GM08714 (cell line): ENCODE measurements around the gene SUSD1.

Experiments used
- H3K4me3 ChIP-seq: fragments of 200-500 bp; sonication (Bioruptor generic); 2 replicates; pipeline ENCODE4 v1.5.1; 2014; ENCODE audit warnings: mild to moderate bottlenecking, low read length, inconsistent platforms
- ZNF274 ChIP-seq: IDR thresholded peaks from 2 replicates; pipeline ENCODE4 v1.6.1; 2012; ENCODE audit warnings: mild to moderate bottlenecking, low read depth, low read length

The SUSD1 gene

DNA sequence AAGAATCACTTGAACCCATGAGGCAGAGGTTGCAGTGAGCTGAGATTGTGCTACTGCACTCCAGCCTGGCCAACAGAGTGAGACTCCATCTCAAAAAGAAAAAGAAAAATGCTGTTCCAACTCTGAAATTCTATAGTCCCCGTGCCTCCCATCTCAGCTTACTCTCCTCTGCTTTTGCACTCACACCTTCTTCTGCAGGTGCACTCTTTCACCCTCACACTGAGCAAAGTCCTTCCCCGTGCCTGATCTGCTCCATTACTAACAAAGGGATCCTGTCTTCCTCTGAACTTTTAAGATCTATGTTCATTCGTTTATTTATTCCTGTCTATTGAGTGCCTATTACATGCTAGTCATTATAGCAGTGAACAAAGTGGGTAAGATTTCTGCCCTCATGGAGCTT lies 47.8 kb downstream of the SUSD1 start:
- no peak overlapping the region for H3K4me3 ChIP-seq
- no peak for TF ChIP-seq ZNF274

DNA sequence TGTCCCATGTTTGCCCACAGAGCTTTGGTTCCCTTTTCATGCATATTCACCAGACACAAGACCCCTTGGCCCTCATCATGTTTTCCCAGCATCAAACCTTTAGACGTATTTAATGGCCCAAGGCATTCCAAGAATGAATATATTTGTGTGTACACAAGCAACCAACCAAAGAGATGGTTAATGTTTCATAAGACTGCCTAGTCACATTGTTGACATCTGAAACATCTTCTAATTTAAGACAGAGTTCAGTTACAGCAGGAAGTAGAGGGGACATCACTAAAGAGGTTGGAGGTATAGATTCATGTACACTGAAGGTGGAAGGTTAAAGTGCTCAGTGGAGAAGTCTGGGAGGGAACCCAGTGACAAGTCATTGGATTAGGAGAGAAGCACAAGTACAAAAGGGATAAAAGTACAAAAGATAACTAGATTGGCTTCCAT lies 49.1 kb downstream of the SUSD1 start:
- H3K4me3 ChIP-seq = peak overlapping the region; percentile 26; the same call in 1 of the 2 replicates
- no peak for TF ChIP-seq ZNF274

DNA sequence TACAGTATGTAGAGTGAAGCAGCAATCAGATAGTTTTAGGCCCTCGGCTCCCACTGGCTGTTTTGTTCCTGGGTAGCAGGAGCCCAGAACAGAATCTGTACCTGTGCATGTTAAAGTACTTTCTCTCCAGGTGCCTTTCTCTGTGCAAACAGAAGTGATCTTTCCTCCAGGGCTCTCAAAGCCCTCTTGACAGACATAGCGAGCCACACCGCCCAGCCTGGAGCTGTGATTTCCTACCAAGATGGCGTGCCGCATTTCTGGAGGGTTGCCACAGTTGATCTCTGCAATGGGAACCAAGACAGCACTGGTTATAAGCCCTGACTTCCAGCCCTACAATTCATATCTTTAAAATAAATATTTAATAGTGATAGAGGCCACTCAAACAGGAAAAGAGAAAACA lies 50.9 kb downstream of the SUSD1 start:
- TF ChIP-seq ZNF274 = no peak
- H3K4me3 ChIP-seq = no peak overlapping the region

DNA sequence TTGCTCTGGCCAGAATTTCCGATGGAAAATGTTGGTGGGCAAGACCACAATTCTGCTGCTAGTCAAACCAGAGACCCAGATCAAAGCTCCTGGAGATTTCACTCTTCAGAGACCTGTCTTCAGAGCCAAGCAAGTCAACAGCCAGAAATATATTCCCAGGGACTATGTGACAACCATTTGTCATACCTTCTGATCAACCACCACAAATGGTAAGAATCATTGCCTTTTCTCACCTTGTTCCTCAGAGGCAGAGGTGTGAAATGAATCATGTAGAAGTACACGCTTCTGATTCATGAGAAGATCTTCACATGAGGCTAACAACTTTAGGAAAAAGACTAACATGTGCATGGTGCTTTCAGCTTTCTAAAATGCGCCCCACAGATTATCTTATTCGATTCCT lies 53.5 kb downstream of the SUSD1 start:
- no peak overlapping the region for H3K4me3 ChIP-seq

DNA sequence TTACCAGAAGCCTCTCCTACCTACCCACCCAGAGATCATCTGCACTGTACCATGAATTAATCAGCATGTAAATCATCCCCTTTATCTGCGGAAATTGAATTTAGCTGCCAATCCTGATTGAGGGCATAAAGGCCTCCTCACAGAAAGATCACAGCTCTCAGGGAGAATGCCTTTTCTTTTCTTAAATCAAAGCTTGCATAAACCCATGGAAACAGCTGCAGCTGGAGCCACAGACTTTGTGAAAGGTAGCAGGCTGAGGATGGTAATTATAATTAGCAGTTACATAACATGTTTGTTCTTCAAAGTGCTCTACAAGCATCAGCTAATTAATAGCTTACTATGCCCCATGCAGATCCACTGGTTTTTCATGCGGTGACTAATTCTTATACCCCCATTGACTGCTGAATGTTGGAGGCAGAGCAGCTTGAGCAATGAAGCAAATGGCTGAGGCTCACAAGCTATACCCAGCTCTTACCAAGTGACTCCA lies 54.6 kb downstream of the SUSD1 start:
- no peak for TF ChIP-seq ZNF274
- no peak overlapping the region for H3K4me3 ChIP-seq

More for the DNA sequence above, 53.5 kb downstream of the SUSD1 start:
- TF ChIP-seq ZNF274 = no peak

DNA sequence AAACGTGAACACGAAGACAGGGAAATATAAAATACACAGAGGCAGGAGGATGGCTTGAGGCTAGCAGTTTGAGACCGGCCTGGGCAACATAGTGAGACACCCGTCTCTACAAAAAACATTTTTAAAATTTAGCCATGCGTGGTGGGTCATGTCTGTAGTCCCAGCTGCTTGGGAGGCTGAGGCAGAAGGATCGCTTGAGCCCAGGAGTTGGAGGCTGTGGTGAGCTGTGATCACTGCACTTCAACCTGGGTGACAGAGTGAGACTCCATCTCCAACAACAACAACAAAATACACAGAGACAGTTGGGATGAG lies 55.1 kb downstream of the SUSD1 start:
- H3K4me3 ChIP-seq = no peak overlapping the region
- no peak for TF ChIP-seq ZNF274

DNA sequence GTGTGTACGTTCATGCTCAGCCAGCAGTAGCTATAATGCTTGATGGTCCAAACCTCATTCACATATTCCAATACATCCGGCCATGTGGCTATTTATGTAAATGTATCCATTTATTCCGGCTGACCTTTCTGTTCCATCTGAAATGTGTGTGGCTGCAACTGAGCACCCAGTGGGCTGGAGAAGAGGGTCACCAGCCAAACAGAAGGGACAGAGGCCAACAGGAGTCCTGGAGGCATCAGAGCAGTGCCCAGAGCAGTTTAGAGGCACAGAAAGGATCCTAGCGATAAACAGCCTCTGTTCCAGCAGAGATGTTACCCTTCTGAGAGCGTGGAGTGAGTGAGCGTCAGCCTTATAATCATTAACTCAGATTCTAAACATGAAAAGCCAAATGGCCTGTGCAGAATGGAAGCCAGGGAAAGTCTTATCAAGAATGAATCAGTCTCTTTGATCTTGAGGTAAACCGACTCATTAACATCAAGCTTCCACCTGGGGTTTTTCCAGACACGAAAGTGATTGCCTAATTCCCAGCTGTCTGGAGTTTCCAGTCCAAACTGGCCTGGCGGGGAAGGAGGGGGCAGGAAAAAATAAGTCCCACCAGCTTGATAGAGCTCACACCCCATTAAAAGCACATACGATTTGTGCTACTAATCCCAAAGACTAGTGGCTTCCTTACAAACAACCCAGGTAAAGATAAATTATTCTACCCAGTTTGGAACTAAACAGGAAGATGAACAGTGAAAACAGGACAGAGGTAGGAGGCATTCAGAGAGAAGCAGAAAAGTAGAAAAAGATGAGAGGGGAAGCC lies 55.7 kb downstream of the SUSD1 start:
- H3K4me3 ChIP-seq = no peak overlapping the region
- no peak for TF ChIP-seq ZNF274

DNA sequence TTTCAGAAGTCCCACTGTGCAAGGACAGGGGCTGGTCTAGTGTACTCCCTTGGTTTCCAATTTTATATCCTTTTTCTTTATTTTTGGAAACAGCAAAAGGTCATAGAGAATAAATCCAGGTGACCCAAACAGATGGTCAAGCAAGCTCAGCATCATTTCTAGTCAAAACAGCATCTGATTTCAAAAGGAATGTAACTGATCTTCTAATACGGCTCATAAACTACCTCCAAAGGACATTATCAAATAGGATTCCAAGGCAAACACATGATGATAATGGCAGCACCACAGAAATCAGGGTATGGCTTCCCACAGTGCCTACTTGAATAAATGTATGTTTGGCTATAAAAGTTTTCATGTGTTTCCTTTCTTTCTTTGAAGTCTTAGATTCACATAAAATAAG lies 57.1 kb downstream of the SUSD1 start:
- no peak overlapping the region for H3K4me3 ChIP-seq

DNA sequence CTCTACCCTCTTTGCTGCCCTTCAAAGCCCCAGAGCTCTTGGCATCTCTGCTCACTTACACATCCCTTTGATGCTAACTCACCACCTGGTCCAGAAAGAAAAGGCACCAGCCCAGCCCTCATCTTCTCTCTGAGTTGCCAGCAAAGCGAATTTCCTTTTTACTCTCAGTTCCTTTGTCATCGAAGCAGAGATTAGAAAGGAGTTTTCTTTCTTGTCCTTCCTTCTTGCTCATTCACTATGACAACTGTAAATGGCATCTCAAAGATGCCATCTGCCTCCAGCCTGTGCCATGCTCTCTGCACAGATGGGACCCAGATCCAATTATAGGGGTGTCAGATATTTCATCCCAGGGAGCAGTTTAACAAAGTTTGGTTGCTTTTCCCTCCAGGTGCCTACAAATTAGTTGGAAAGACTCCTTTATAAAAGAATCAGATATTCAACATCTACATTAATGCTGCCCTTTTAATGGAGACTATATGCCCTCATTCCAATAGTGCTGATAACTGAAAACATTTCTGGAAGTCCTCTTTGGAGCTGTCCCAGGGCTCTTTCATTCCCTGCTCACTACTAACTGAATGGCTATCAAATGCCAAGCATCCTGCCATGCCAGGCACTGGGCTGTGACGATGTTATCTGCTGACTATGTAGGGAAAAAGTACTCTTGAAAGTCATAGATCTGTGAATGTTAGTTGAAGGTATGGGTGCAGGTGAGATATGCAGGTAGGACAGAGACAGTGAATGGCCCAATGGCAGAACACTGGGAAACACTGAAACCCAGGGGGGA lies 58.9 kb downstream of the SUSD1 start:
- H3K4me3 ChIP-seq = no peak overlapping the region
- no peak for TF ChIP-seq ZNF274

More for the DNA sequence above, 57.1 kb downstream of the SUSD1 start:
- TF ChIP-seq ZNF274 = no peak

DNA sequence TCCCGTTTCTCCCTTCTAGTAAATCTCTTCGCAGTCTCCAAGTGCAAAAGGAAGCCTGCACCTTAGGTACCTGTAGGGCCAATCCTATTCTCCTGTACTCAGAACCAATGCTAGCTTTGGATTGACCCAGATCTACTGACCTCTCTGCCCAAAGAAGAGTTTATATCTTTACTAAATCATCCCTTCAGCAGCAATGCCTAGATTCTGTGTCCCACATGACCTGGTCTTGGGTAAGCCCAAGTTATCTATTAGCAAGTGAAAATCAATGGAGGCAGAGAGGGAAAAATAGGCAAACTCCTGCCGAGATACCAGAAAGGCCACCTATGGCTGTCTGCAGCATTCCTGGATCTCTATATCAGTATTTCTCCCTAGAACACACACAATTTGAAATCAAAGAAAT lies 60.0 kb downstream of the SUSD1 start:
- no peak overlapping the region for H3K4me3 ChIP-seq
- no peak for TF ChIP-seq ZNF274

DNA sequence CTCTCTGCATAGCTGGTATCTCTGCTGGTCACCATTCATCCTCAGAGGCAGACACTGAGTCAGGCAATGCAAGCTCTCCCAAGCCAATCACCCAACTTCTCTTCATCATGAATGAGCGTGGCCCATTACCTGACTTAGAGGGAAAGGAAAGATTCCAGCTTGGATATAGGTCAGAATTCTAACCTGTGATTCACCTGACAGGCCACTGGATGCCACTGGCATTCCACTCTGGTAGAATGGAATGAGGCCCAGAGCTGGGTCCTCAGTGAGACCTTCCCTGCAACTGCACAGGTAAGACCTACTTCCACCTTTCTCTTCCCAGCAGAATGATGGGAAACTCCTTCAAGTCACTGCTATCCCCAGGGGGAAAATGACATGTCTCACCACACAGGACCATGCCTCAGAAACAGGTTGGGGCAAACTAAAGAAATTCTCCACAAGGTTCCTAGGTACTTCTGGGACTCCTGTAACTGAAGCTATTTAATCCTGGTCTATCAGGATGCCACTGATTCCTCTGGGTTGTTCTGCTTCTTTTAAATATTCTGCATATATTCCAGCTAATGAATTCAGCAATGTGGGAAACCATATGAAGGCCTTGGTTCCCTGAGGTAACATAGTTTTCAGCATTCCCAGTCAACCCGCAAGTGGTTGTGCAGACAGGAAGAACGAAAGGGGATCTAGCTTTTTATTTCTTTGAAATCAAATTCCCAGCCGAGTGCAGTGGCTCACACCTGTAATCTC lies 62.0 kb downstream of the SUSD1 start:
- no peak overlapping the region for H3K4me3 ChIP-seq
- TF ChIP-seq ZNF274 = no peak

DNA sequence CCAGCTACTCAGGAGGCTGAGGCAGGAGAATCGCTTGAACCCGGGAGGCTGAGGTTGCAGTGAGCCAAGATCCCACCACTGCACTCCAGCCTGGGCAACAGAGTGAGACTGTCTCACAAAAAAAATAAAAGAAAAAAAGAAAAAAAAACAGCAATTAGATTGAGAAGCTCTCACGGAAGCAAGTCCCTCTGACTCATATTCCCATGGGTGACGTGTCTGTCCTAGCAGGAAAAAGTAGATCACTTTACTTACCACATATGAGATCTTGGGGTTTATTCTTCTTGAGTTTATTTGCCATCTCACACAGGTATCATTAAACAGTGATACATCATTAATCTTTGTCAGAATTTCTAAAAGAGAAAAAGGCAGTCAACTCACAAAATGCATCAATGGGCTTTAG lies 62.6 kb downstream of the SUSD1 start:
- no peak overlapping the region for H3K4me3 ChIP-seq
- no peak for TF ChIP-seq ZNF274

DNA sequence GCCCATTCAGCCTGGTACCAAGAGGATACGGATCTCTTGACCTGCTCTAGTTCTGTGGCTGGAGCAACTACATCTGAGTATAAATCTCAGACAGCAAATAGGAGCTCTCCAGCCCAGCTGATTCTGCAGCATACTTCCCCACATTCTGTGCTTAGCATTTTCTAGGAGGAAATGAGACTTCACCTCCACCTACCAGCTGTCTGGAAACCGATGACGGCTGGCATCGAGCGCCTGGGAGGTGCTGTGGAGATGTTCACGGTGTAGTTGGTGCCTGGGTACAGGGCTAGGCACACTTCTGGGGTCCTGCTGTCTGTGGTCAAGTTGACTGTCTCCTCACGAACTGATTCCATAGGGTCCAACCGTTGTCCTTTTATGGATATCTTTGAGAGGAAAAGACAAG lies 63.6 kb downstream of the SUSD1 start:
- no peak for TF ChIP-seq ZNF274
- no peak overlapping the region for H3K4me3 ChIP-seq

DNA sequence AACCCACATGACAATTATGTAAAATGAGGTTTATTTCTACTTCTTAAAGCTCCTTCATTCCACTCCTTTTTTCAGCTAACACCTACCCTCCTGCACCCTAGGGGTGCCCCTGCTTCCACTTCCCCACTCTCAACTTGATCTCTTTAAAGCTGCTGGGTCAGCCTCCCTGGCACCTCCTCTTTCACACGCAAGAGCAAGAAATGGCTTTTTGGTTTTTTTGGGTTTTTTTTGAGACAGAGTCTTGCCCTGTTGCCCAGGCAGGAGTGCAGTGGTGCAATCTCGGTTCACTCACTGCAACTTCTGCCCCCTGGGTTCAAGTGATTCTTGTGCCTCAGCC lies 64.4 kb downstream of the SUSD1 start:
- no peak overlapping the region for H3K4me3 ChIP-seq
- no peak for TF ChIP-seq ZNF274
